Measurements from ENCODE around the gene DDX59. TPM values are rescaled to one million over a fixed set of nuclear protein-coding genes. Genes with fewer than 3 reads are reported as not detected.

The DDX59 gene
- polyA plus RNA-seq, 1 donor from 2014 or later: 21.0 TPM

- Histone ChIP-seq H3K4me2 (ENCODE audit: low read length) (no peak overlapping the region), H3K27me3 (ENCODE audit: insufficient read depth, low read depth, low read length) (no peaks in the 10 kb centered on the region), H2AFZ (ENCODE audit: low read depth, low read length) (no peak overlapping the region), H3K36me3 (ENCODE audit: insufficient read depth, low read length) (no peaks in the 10 kb centered on the region), H3K4me3 (ENCODE audit: low read length) (no peak overlapping the region), H4K20me1 (ENCODE audit: insufficient read depth) (no peaks in the 10 kb centered on the region), H3F3A (ENCODE audit: insufficient read depth, low read length, poor library complexity, severe bottlenecking) (no peaks in the 10 kb centered on the region), H3K9me2 (ENCODE audit: insufficient read depth, low read length) (no peaks in the 10 kb centered on the region), H3K9ac (ENCODE audit: low read length) (no peak overlapping the region), H3K79me2 (replicated peaks; ENCODE audit: insufficient read depth, low read length) (no peaks in the 10 kb centered on the region), H3K9me3 (ENCODE audit: low read length) (no peaks in the 10 kb centered on the region), H3K27ac (ENCODE audit: low read length) (no peak overlapping the region)
- TF ChIP-seq EP300 (conservative IDR thresholded peaks at IDR 0.05; ENCODE audit: poor library complexity, severe bottlenecking) (no peak), POLR2AphosphoS5 (IDR thresholded peaks at IDR 0.05) (no peak), TAF1 (IDR thresholded peaks at IDR 0.05; ENCODE audit: low read depth) (no peak), RAD21 (conservative IDR thresholded peaks at IDR 0.05) (no peak)
These were observed 23.2 kb downstream of the DDX59 start for GRCh38 chr1:200646515-200646914.

- Histone ChIP-seq H4K20me1 (ENCODE audit: insufficient read depth) (no peaks in the 10 kb centered on the region), H3K9me2 (ENCODE audit: insufficient read depth, low read length) (no peaks in the 10 kb centered on the region), H3K9ac (ENCODE audit: low read length) (no peak overlapping the region), H3K9me3 (ENCODE audit: low read length) (no peaks in the 10 kb centered on the region), H2AFZ (ENCODE audit: low read depth, low read length) (no peak overlapping the region), H3K4me2 (ENCODE audit: low read length) (no peak overlapping the region), H3K36me3 (ENCODE audit: insufficient read depth, low read length) (no peaks in the 10 kb centered on the region), H3K27me3 (ENCODE audit: insufficient read depth, low read depth, low read length) (no peaks in the 10 kb centered on the region), H3F3A (ENCODE audit: insufficient read depth, low read length, poor library complexity, severe bottlenecking) (no peaks in the 10 kb centered on the region), H3K79me2 (replicated peaks; ENCODE audit: insufficient read depth, low read length) (no peaks in the 10 kb centered on the region), H3K27ac (ENCODE audit: low read length) (no peak overlapping the region), H3K4me3 (ENCODE audit: low read length) (no peak overlapping the region)
- TF ChIP-seq EZH2 (IDR thresholded peaks at IDR 0.05; ENCODE audit: borderline replicate concordance, insufficient read depth, low read length, poor library complexity, severe bottlenecking) (no peak), POLR2AphosphoS5 (IDR thresholded peaks at IDR 0.05) (no peak), TAF1 (IDR thresholded peaks at IDR 0.05; ENCODE audit: low read depth) (no peak), SMC3 (conservative IDR thresholded peaks at IDR 0.05; ENCODE audit: poor library complexity) (no peak), RAD21 (conservative IDR thresholded peaks at IDR 0.05) (no peak), EP300 (conservative IDR thresholded peaks at IDR 0.05; ENCODE audit: poor library complexity, severe bottlenecking) (no peak), MXI1 (conservative IDR thresholded peaks at IDR 0.05; ENCODE audit: poor library complexity, severe bottlenecking) (no peak)
- TF ChIP-seq, protein P1, sequence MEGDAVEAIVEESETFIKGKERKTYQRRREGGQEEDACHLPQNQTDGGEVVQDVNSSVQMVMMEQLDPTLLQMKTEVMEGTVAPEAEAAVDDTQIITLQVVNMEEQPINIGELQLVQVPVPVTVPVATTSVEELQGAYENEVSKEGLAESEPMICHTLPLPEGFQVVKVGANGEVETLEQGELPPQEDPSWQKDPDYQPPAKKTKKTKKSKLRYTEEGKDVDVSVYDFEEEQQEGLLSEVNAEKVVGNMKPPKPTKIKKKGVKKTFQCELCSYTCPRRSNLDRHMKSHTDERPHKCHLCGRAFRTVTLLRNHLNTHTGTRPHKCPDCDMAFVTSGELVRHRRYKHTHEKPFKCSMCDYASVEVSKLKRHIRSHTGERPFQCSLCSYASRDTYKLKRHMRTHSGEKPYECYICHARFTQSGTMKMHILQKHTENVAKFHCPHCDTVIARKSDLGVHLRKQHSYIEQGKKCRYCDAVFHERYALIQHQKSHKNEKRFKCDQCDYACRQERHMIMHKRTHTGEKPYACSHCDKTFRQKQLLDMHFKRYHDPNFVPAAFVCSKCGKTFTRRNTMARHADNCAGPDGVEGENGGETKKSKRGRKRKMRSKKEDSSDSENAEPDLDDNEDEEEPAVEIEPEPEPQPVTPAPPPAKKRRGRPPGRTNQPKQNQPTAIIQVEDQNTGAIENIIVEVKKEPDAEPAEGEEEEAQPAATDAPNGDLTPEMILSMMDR (IDR thresholded peaks at IDR 0.05; ENCODE audit: poor library complexity, severe bottlenecking): no peak
- TF ChIP-seq, protein P2, sequence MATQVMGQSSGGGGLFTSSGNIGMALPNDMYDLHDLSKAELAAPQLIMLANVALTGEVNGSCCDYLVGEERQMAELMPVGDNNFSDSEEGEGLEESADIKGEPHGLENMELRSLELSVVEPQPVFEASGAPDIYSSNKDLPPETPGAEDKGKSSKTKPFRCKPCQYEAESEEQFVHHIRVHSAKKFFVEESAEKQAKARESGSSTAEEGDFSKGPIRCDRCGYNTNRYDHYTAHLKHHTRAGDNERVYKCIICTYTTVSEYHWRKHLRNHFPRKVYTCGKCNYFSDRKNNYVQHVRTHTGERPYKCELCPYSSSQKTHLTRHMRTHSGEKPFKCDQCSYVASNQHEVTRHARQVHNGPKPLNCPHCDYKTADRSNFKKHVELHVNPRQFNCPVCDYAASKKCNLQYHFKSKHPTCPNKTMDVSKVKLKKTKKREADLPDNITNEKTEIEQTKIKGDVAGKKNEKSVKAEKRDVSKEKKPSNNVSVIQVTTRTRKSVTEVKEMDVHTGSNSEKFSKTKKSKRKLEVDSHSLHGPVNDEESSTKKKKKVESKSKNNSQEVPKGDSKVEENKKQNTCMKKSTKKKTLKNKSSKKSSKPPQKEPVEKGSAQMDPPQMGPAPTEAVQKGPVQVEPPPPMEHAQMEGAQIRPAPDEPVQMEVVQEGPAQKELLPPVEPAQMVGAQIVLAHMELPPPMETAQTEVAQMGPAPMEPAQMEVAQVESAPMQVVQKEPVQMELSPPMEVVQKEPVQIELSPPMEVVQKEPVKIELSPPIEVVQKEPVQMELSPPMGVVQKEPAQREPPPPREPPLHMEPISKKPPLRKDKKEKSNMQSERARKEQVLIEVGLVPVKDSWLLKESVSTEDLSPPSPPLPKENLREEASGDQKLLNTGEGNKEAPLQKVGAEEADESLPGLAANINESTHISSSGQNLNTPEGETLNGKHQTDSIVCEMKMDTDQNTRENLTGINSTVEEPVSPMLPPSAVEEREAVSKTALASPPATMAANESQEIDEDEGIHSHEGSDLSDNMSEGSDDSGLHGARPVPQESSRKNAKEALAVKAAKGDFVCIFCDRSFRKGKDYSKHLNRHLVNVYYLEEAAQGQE (IDR thresholded peaks at IDR 0.05; ENCODE audit: borderline replicate concordance): no peak
These were observed 25.7 kb downstream of the DDX59 start for GRCh38 chr1:200644021-200644420.

DNA sequence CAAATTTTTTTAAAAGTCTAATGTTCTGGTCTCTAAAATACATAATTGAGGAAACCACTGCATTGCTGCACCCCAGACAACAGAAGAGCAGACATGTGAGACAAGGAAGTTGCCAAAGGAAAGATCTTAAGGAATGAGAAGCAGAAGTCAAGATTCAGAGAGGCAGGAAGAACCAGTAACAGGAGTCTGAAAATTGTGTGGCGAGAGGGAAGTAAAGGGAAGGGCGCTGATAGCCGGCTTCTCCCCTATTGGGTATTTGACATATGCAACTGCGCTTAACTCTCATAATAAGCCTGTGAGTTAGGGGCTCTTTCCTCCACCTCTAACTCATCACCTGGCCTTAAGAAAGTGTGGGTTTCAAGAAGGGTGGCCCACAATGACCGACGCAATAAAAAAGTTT, 27.2 kb downstream of the DDX59 start:
- H3K9me2 ChIP-seq (ENCODE audit: insufficient read depth, low read length): no peaks in the 10 kb centered on the region
- TF ChIP-seq MXI1 (conservative IDR thresholded peaks at IDR 0.05; ENCODE audit: poor library complexity, severe bottlenecking) (no peak), RAD21 (conservative IDR thresholded peaks at IDR 0.05) (no peak), SMC3 (conservative IDR thresholded peaks at IDR 0.05; ENCODE audit: poor library complexity) (no peak), EZH2 (IDR thresholded peaks at IDR 0.05; ENCODE audit: borderline replicate concordance, insufficient read depth, low read length, poor library complexity, severe bottlenecking) (no peak), TAF1 (IDR thresholded peaks at IDR 0.05; ENCODE audit: low read depth) (no peak), POLR2AphosphoS5 (IDR thresholded peaks at IDR 0.05) (no peak), EP300 (conservative IDR thresholded peaks at IDR 0.05; ENCODE audit: poor library complexity, severe bottlenecking) (no peak)
- TF ChIP-seq, protein P2 (IDR thresholded peaks at IDR 0.05; ENCODE audit: borderline replicate concordance): no peak
- TF ChIP-seq, protein P1 (IDR thresholded peaks at IDR 0.05; ENCODE audit: poor library complexity, severe bottlenecking): no peak
- H3K27me3 ChIP-seq (ENCODE audit: insufficient read depth, low read depth, low read length): no peaks in the 10 kb centered on the region
- no peak overlapping the region for H3K9ac ChIP-seq (ENCODE audit: low read length)
- no peak overlapping the region for H3K27ac ChIP-seq (ENCODE audit: low read length)
- H3K4me2 ChIP-seq (ENCODE audit: low read length): no peak overlapping the region
- H3K4me3 ChIP-seq (ENCODE audit: low read length): no peak overlapping the region
- no peaks in the 10 kb centered on the region for H3K9me3 ChIP-seq (ENCODE audit: low read length)
- H4K20me1 ChIP-seq (ENCODE audit: insufficient read depth): no peaks in the 10 kb centered on the region
- H3K79me2 ChIP-seq (replicated peaks; ENCODE audit: insufficient read depth, low read length): no peaks in the 10 kb centered on the region
- H3F3A ChIP-seq (ENCODE audit: insufficient read depth, low read length, poor library complexity, severe bottlenecking): no peaks in the 10 kb centered on the region
- no peaks in the 10 kb centered on the region for H3K36me3 ChIP-seq (ENCODE audit: insufficient read depth, low read length)
- no peak overlapping the region for H2AFZ ChIP-seq (ENCODE audit: low read depth, low read length)
